Effector CD4-positive, alpha-beta T cell (primary cell): ENCODE data around the gene DTX4.

Experiments
- DNase-seq: peaks from one replicate; pipeline ENCODE4 v3.0.0-alpha.2; 2020

Gene DTX4

GRCh38 chr11:59192446-59193020 lies 20.6 kb downstream of the DTX4 start:
- no peak for DNase-seq

GRCh38 chr11:59193587-59194130 lies 21.7 kb downstream of the DTX4 start:
- no peak for DNase-seq

DNA sequence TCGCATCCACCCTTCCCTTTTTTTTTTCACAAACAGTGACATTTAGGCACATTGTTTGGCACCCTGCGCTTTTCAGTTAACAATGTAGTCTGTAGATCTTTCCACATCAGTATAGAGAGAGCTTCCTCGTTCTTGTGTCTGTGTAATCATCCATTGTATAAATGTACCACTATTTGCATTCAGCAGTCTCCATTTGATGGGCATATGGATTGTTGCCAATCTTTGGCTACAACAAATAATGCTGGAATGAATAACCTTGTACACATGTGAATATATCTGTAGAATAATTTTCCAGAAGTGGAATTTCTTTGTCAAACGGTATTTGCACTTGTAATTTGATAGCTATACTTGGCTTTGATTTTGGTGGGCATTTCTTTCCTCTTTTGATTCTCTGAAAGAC lies 23.7 kb downstream of the DTX4 start:
- no peak for DNase-seq

- no peak for DNase-seq
Measured at GRCh38 chr11:59196777-59197176, 24.8 kb downstream of the DTX4 start.

DNA sequence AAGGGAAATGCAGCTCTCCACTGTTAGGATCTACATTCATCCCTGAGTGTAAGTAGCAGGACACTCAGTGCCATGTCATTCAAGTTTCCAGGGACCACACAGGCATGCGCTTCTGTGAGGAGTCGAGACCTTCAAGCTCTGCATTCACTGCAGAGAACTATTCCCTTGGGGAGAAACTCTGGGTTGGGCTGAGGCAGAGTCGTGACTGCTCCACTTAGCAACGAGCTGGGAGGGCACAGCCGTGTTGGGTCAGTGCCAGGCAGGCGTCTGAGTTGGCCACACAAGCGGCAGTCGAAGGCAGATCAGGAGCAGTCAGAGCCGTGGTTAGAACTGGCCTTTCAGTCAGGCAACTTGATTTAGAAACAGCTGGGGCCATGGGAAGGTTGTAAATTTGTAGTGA lies 26.1 kb downstream of the DTX4 start:
- DNase-seq = no peak

- no peak for DNase-seq
Measured at GRCh38 chr11:59198726-59199125, 26.8 kb downstream of the DTX4 start.

GRCh38 chr11:59199546-59200422 lies 27.9 kb downstream of the DTX4 start:
- DNase-seq = no peak

- DNase-seq = no peak
Measured at GRCh38 chr11:59200423-59200746, 28.5 kb downstream of the DTX4 start.

- DNase-seq = no peak
Measured at GRCh38 chr11:59201353-59201752, 29.4 kb downstream of the DTX4 start.

DNA sequence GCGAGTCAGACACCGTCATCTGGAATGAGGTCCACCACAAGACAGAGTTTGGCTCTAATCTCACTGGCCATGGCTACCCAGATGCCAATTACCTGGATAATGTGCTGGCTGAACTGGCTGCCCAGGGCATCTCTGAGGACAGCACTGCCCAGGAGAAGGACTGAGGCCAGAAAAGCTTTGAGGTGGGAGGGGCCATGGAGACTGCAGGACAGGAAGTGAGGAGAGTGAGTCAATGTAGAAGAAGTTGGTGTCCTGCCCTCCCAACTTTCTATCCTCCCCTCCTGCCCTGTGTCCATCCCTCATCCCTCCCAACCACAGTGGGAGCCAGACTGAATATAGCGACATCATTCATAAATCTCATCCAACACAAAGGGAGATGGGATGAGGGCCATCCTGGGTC lies 32.8 kb downstream of the DTX4 start:
- DNase-seq = no peak

DNA sequence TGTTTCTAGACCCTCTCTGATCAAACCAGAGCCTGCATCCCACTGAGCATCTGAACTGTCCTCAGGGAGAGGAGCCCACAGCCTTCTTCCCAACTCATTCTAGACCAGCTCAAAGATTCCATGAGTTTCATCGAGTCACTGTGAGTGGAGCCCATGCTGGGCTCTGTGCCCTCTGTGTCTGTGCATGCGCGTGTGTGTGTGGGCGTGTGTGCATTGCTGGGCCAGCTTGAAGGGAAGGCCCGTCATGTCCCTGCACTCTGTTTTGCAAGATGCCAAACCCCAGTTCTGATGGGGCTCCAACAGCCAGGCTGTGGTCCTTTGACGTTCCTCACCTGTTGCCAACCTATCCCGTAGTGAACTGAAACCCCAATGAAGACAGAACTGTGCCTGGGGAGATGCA lies 33.7 kb downstream of the DTX4 start:
- no peak for DNase-seq

DNA sequence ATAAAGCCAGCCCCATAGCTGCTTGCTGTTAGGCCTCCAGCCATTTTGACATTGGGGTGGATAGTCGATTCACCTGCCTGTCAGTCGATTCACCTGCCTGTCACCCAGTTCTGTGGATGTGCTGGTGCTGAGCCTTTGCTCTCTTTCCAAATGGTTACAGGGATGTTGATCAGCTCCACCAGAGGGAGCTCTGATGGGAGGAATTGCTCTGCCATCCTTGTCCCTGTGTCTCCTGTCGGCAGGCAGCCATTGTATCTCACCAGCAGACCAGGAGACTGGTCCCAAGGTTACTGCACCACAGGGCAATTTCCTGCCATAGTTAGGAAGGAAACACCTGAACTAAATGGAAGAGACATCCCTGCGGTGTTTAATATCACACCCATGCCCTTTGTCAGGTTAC lies 34.7 kb downstream of the DTX4 start:
- DNase-seq = no peak

DNA sequence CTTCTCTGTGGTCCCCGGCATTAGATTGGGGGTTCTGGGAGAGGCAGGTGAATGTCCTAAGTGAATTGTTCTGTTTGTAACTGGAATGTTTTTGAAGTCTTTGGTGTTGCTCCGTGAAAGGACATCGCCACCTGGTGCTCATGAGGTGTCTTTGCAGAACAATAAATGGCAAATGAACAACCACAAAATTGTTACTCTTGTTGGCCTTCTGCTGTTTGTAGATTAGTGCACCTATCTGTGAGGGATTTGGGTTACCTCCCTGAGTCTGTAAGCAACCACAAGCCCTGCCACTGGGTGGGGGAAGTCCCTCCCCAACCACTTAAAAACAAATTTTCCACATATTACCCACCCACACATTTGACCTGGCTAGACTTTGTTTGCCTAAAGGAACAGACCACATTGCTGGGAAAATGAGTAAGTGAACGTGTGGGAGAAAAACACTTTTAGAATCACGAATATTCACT lies 36.1 kb downstream of the DTX4 start:
- peak; percentile 20 for DNase-seq

DNA sequence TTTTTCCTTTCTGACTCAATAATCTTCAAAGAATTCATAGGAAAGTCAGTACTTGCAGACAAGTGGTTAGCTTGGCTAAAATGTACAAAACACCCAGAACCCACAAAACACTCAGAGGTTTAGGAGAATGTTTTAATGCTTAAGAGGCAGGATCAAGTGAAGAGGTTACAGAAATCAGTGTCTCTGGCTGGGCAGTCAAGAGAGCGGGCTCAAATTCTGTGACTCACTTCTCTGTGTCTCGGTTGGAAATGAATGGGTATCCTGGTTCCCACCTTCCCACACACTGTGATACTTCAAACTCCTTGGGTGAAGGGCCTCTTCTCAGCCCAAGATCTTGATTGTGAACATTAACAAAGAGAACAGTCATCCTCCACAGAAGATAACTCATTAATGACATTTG lies 37.0 kb downstream of the DTX4 start:
- no peak for DNase-seq

- DNase-seq = no peak
Measured at GRCh38 chr11:59212222-59212621, 40.3 kb downstream of the DTX4 start.

GRCh38 chr11:59212744-59213631 lies 41.1 kb downstream of the DTX4 start, which contains the start of gene MPEG1:
Gene MPEG1 (minus strand): TSS chr11:59212927. CDS start chr11:59212865, 62 bp downstream.
- DNase-seq = no peak

DNA sequence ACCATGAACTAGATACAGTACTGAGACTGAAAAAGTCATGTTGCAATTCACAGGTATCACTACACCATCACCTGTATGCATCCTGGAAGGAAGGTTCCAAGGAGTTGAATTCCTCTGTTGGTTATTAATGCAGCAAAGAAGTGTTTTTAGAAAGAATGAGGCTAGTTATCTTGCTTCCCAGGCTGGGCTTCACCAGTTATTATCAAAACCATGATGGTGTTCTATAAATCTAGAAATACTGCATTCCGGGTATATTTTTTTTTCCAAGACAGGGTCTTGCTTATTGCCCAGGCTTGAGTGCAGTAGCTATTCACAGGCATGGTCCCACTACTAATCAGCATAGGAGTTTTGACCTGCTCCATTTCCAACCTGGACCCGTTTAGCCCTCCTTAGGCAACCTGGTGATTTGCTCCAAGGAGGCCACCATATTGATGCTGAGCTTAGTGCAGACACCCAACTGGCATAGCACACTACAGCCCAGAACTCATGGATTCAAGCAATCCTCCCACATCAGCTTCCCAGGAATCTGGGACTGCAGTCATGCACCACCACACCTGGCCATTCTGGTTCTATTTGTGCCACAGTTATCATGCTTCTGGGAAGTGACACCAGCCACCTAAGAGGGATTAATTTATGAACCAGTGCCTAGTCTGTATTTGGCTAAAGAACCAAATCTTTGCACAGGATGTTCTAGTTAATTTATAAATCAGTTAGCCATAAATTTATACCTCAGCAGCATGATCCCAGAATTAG lies 42.4 kb downstream of the DTX4 start:
- no peak for DNase-seq

DNA sequence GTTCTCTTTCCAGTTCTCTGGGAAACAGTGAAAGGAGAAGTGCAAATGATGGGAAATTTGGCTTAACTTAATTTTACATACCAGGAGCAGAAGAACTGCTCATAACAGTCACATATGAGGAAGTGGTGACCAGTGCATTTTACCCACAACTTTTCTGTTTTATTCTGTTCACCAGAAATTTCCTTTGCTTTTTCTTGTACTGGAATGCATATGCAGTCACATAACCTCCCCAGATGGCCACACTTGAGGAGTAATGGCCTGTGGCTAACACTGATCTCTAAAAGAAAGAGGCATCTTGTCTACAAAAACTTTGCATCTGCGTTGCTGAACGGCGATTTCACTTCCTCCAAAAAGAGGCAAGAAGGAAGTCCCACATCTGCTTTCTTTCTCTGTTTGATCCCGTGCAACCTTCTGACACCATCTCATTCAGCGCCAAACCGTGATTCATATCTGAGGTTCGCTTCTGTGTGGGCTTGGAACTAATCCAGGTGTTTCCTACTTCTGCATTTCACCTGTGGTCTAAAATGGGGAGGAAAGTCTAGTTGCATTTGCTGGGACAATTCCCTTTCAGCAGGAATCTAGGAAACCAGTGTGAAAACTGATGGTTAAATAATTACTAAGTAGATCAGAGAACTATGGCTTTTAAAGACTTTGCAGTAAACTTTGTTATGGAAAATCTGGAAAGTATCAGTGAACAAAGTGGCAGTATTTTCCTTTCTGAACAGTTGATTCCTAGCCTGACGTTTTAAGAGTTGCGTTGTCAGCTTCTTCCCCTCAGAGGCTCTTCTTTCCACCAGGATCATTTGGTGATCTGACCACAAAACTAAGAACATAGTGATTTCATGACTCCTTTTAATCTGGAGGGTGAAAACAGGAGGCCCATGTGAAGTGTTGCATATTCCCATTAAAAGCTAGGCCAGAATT lies 45.0 kb downstream of the DTX4 start:
- DNase-seq = no peak

DNA sequence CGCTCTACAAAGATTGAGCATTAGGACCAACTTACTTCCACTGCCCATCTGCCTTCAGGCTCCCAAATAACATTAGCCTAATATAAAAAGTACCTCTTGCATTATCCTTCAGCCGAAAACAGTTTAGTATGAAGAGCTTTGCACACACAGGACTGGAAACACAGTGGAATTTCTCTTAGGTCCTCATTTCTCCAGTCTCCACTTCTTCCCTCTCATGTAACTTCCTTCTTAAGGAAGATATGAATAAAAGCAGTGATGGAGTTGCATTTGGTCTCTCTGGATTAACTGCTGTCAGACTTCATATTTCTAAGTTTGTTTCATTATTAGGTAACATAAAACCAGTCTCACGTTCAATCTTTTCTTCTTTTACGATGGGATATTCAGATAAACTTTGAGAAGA lies 46.4 kb downstream of the DTX4 start:
- no peak for DNase-seq

GRCh38 chr11:59218893-59219292 lies 47.0 kb downstream of the DTX4 start:
- DNase-seq = no peak

GRCh38 chr11:59219836-59220235 lies 47.9 kb downstream of the DTX4 start:
- no peak for DNase-seq
